GM19324 (cell line): ENCODE data around the gene TMEM94.
A peak's percentile ranks its signal among the peaks of the same experiment; 100 is the strongest.

Source experiments
- ATAC-seq: cut with Tn5 transposase; IDR thresholded peaks from one replicate; pipeline ENCODE4 v1.9.1; 2021; ENCODE audit warnings: mild to moderate bottlenecking, moderate library complexity; ENCODE audit not compliant: unreplicated experiment, low FRiP score

TMEM94 gene

DNA sequence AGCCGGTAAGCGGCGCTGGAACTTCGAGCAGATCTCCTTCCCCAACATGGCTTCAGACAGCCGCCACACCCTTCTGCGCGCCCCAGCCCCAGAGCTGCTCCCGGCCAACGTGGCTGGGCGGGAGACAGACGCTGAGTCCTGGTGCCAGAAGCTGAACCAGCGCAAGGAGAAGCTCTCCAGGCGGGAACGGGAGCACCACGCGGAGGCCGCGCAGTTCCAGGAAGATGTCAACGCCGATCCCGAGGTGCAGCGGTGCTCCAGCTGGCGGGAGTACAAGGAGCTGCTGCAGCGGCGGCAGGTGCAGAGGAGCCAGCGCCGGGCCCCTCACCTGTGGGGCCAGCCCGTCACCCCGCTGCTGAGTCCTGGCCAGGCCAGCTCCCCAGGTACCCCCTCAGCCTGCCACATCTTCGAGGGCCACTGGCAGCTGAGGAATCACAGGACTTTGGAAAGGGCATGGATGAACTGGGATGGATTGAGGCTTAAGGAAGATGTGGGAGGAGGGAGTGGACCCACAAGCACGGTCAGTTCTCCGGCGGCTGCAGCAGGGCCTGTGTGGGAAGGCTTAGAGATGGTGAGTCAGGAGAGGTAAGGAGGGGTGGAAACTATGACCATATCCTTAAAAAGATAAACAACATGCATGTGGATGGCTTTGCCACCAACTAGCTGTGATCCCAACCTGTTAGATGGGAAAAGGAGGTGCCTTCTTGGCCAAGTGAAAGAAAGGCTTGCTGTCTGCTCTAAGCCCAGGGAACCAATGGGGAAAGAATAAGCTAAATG lies 65.7 kb downstream of the TMEM94 start:
- no peak for ATAC-seq

DNA sequence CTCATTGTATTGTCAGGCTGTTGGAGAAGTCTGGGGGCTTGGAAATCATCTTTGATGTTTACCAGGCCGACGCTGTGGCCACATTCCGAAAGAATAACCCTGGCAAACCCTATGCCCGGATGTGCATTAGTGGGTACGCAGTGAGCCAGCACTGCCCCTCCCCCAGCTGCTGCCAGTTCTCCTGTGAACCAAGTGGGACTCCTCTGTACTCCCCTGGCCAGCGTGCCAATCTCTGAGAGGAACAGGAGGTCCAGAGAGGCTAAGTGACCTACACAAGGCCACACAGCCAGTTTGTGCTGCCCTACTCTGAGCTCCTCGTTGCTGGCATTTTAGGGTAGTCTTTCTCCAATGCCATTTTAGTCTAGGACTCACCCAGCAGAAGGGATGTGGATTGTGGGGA lies 67.2 kb downstream of the TMEM94 start:
- ATAC-seq = no peak

DNA sequence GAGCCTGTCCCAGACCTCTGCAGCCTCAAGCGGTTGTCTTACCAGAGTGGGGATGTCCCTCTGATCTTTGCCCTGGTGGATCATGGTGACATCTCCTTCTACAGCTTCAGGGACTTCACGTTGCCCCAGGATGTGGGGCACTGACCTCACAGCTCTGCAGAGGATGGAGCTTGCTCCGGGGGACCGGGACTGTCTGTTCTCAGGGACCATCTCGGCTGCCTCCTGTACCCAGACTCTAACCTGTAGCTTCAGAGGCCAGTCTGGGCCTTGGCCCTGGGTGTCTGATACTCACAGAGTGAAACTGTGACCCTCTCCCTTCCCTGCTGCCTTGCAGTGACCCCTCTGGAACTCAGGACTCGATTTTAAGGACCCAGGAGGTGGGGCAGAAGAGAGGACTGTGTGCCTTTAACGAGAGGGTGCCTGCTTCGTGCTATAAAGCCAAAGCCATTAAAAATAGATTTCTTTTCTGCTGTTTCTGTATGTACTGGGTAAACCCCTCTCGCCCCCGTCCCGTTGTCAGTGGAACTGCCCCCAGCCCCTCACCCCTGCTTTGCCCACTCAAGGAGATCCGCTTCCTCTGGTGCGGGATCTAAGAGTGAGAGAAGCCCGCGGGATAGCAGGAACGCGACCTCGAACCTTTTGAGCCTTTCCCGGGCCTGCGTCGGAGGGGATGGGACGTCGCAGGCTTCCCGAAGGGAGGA lies 68.0 kb downstream of the TMEM94 start:
- ATAC-seq = no peak

DNA sequence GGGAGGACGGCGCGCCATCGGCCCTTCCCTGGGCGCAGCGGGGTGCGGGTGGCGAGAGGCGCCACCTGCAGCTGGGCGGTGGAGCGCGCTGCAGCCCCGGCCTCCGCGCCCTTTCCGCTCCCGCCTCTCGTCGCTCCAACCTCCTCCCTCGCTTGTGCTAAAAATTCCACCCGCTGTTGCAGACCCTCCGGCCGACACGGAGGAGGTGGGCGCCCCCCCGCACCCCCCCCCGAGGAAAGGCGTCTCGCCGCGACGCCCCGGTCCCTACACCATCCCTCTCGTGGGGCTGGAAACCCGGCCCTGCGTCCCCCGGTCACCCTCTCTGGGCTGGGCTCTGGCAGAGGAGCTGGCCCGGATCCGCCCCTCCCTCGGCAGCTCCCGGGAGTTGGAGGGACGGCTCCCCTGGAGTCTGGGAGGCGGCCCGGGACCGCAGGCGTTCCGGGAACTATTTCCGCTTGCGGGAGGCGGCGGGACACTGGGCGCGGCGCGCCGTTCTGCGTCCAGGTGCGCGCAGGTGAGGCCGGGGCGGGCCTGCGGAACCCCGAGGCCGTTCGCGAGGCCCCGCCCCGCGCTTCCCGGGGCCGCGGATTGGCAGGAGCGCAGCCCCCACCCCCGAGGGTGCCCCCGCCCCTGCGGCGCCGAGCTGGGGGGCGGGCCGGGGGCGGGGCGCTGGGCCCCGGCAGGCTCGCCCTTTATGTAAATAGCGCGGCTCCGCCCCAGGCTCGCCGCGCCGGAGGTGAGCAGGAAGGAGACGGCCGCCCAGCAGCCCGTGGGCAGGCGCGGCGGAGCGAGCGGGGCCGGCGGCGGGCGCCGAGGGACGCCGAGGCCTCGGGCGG lies 68.8 kb downstream of the TMEM94 start, which contains the start of gene LLGL2:
Gene LLGL2 (plus strand): TSS at position 728 of the 836 bp plus-strand sequence. CDS start 17,730 bp downstream, outside the sequence.
- peak; percentile 86 for ATAC-seq

DNA sequence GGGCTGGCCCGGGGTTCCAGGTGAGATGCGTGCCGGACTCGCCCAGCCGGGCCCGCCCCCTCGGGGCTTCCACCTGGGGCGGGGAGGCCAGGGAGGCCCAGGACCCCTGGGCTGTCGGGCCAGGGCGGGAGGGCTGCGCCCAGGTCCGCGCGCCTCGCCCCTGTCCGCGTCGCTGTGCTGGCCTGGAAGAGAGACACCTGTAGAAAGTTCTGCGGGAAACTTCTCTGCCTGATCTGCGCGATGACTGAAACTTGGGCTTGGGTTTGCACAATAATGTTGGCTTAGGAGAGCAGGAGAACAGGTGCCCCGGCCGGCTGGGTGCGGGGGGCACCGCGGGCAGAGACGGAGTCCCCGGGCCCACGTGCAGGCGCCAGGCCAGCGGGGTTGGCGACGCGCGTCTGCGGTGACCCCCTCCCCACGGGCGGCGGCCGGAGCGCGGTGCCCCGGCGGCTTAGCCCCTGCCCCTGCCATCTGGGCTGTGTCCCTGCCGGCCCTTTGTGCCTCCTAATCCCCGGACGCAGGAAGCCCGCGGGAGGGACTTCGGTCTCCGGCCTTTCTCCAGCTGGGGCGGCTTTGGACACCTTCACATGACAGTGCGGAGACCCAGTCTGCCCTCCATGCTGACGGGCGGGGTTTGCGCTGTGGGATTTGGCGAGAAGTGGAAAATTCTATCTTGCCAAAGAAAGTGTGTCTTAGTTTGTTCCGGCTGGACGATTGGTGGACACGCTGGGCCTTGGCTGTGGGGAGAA lies 69.5 kb downstream of the TMEM94 start:
- ATAC-seq = peak; percentile 11

DNA sequence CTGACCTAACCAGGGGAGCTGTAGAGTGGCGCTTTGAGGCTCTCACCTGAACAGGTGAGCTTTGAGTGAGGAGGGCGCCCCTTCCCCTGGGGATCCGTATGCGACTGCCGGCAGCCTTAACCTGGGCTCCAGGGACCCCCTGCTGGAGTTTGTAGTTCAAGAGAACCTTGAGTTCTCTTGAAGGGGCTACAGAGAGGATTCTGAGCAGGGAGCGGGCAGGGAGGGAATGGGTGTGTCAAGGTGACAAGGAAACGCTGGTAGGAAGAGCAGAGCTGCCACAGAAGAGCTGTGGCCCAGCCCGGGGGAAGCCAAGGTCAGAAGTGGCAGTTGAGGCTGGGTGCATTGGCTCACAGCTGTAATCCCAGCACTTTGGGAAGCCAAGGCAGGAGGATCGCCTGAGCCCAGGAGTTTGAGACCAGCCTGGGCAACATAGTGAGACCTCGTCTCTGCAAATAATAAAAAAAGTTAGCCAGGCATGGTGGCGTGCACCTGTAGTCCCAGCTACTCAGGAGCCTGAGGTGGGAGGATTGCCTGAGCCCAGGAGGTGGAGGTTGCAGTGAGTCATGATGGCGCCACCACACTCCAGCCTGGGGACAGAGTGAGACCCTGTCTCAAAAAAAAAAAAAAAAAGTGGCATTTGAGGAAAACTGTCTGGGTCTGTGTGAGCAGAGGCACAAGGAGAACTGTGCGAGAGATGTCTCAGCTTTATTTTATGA lies 70.3 kb downstream of the TMEM94 start:
- no peak for ATAC-seq

DNA sequence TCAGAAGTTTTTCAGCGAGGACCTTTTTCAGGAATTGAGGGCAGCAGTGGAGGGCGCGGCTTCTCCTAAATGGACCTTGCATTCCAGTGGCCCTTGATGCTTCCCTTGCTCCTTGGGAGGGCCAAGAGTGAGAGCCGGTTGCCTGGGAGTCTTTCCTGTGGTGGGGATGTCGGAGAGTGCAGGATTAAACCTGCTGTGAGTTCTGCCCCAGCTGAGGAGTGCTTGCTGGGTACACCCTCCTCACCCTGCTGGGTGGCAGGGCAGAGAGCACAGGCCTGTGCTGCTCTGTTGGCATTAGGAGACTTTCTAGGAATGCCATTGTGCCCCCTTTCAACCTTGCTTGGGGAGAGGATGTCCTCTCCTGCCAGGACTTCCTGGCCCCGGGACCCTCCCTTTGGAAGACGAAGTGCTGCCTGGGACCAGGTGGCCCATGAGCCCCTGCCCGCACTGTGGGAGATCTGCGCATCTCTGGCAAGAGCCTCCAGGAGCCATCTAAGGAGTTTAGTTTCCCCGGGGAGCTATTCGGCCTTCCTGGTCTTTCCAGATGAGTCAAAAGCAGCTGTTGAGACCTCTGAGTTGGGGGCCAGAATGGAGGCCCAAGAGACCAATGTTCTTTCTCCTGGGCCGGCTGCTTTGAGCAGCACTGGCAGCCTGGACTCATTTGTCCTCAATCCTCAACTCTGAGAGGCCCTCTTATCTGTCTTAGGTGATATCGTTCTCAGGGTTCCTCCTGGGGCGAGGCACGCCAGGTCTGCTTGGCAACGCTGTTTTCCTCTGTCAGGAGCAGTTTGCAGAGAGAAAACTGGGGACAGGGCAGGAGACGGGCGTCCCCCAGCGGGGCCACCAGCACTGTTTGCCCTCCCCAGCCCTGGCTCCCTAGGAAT lies 74.6 kb downstream of the TMEM94 start:
- no peak for ATAC-seq

DNA sequence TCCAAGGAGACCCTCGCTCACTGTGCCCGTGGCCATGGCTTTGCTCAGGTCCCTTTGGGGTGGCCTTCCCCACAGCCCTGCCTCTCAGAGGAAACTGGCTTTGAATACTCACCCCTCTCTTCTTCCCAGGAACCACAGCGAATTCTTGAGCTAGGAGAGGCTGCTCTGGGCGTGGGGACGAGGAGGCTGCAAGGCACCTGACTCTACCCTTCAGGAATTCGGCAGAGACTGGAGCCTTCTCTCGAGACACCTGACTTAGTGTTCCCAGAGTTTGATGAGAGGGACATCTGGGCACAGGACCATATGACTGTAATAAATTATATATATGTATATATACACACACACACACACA lies 75.3 kb downstream of the TMEM94 start:
- no peak for ATAC-seq

DNA sequence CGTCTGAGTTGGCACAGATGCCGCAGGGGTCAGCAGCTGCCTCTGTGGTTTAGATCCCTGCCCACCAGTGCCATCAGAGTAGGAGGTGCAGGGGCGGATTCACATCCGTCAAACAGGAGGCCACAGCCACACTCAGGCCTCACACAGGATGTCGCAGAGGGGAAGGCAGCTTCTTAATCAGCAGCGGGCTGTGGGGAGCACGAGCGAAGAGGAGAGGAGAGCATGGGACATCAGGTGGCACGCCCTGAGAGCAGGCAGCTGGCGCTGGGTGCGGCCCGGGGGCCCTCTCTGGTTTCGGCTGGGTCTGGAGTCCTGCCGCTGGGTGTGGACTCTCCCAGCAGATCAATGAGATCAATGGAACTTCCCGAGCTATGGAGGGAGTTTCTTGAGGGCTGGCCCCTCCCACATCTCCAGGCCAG lies 78.7 kb downstream of the TMEM94 start:
- no peak for ATAC-seq

DNA sequence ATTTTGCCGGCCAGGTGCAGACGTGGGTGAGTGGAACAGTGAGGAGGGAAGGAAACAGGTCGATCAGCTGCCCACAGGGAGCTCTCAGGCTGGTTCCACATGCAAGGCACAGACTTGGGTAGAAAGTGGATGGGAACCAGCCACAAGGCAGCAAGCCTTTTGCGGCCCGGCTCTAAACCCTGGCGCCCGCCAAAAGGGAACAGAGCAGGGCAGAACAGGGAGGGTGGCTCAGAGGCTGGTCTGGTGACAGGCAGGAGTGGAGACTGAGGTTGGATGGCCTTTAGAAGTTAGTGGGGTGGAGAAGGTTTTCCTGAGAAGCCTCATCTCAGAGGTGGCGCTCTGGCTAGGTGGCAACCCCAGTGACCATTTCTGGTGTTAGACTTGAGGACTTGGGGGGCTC lies 79.4 kb downstream of the TMEM94 start:
- no peak for ATAC-seq

DNA sequence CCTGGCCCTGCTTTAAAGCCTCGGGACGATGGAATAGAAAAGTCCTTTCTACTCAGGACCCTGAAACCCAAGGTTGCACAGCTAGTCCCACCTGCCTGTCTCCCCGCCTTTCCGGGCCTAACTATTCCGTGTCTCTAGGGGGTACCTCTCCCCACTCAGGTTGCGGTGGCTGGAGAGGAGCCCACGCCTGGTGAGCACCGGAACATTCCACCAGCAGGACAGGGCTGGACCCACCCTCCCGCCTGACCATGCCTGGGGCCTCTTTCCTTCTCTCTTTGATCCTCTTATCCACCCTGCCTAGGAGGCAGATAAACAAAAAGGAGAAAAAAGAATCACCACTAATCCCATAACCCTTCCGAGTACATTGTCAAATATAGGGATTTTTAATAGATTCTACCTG lies 79.9 kb downstream of the TMEM94 start:
- ATAC-seq = no peak

DNA sequence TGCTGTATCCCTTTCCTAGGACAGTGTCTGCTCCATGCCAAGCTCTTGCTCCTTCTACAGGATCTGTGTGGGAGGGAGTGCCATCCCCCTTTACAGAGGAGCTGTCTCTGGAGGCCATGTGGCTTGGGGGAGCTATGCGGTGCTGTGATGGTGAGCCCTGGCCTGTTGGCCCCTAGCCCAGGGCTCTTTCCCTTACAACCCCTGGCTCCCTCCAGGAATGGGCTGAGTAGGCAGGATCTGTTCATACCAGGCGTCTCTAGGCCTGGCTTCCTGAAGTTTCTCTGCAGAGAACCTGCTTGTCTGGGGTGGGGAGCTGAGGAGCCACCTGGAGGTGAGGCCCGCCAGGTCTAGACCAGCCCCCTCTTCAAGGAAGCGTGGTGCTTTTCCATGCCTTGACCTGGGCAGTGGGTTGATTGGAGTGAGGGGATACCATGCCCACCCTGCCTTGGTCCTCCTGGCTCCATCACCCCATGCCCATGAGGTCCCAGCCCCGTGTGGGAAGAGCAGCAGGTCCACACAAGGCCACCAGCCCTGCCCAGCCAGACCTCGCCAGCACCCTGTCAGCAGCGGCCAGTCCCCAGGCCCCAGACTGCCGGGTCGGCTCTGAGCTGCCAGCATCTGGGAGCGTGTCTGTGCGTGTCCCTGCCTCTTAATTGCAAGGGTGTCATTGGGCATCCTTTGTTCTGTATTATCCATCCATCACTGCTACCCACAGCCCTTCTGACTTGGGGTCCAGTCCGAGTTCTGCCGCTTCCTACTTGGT lies 83.7 kb downstream of the TMEM94 start:
- no peak for ATAC-seq

DNA sequence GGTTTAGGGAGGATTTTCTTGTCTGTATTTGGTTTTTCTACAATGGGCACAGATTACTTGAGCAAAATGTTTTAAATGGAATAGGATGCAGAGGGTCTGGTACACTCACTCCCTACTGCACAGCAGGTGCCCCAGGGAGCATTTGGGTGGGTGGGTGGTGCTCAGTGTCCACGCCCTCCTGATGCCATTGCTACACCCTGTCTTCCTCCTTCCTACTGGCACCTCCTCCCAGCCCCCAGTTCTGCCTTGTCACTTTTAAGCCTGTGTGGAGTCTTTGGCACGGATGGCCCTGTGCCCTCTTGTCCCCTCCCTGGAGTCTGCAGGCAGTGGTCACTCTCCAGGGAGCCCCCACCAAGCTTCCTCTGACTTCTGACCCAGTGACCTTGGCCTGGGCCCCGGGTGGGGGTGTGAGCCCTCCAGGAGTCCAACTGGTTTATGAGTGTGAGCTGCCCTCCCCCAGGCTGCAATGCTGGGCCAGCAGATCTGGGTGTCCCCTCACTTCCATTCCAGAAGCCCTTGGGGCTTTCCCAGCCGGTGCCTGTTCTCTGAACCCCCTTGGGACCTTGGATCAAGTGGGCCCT lies 84.6 kb downstream of the TMEM94 start:
- no peak for ATAC-seq

DNA sequence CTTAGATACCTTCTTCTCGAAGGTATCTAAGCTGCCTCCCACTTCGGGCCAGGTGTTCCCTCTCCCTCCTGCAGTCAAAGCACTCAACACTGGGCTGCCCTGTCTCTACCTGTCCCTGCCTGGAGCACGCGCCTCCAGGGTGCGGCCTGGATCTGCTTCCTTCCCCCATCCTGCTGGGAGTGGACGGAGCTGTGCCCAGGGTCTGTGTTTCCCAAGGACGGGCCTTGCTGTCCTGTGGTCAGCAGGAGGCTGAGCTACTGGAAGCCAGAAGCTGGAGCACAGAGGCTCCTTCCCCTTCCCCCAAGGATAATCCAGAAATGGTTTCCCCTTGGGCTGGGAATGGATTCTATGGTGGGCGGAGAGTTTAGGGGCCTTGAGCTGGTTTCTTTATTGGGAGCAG lies 85.8 kb downstream of the TMEM94 start:
- no peak for ATAC-seq

DNA sequence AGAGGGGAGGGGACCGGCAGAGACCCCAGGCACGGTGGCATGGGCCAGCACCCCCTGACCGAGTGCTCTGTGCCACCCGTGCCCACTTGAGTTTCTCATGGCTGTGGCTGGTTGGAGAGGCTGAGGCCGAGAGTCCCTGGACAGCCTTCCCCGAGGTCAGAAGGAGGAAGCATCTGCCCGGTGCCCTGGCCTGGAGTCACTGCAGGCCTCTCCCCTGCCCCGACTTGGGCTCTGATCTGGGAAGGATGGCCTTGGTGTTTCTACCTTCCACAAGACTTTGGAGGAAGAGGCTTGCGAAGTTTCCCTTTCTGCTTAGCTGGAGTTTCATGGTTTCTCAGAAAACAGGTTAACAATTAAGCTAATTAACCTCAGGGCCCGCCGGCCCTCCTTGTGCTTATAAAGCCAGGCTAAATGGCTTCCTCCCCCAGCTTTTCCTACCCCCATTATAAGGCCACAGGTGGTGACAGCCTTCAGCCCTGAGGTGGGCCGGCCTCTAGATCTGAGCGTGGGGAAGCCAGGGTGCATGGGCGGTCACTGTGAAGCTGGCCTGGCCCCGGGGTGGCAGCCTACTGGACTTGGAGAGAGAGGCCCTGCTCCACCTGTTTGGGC lies 86.4 kb downstream of the TMEM94 start:
- no peak for ATAC-seq

DNA sequence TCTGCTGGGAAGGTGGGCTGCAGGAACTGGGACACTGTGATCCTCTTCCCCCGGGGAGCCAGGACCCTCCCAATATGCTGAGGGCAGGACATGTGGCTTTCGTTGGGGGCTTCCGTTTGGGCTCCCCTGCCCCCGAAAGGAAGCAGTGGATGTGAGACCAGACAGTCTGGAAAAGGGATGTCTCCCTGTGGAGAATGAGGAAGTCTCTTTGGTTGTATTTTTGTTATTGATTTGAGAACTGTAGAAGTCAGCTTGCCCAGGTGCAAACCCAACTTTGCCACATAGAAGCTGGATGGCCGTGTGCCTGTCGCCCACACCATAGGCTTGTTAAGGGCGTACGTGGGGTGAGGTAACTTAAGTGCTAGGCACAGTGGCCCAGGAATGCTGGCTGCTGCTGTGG lies 87.8 kb downstream of the TMEM94 start:
- ATAC-seq = no peak

DNA sequence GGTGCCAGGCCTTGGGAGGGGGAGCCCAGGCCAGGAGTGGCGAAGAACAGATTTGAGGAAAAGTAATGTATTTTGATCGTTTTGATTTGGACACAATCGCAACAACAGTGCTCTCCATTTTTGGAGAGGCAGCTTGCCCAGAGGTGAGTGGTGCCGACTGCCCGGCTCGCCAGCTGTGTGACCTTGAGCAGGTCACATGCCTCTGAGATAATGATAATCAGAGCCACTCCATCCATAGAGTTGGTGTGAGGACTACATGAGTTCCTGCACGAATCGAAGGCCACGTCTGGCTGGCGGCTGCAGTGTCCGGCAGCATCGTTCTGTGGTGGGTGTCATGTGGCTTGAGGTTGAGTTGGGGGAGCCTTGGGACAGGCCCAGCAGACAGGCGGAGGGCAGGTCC lies 89.7 kb downstream of the TMEM94 start:
- no peak for ATAC-seq
